Measurements from ENCODE around the gene IDS.

Gene IDS

GRCh38 chrX:149499766-149500165, 5.3 kb downstream of the IDS start:
- Histone ChIP-seq H3K4me1 (ENCODE audit: low read depth, poor library complexity, severe bottlenecking) (peaks cover 28% of the 10 kb centered on the region), H3K9ac (no peak overlapping the region), H3K79me2 (ENCODE audit: insufficient read depth, low read depth) (no peaks in the 10 kb centered on the region), H2AFZ (ENCODE audit: low read depth) (no peak overlapping the region), H3K36me3 (ENCODE audit: insufficient read depth) (no peaks in the 10 kb centered on the region), H3K27me3 (ENCODE audit: insufficient read depth, low read depth) (no peaks in the 10 kb centered on the region), H3K4me3 (IDR thresholded peaks at IDR 0.05; ENCODE audit: insufficient read depth, low read depth, low read length) (no peak overlapping the region), H4K20me1 (ENCODE audit: insufficient read depth) (no peaks in the 10 kb centered on the region), H3K4me2 (no peak overlapping the region), H3K27ac (no peak overlapping the region)
- TF ChIP-seq CTCF (conservative IDR thresholded peaks at IDR 0.05; ENCODE audit: low read depth, low read length) = no peak

- Histone ChIP-seq H2AFZ (ENCODE audit: low read depth) (no peak overlapping the region), H3K4me3 (IDR thresholded peaks at IDR 0.05; ENCODE audit: insufficient read depth, low read depth, low read length) (no peak overlapping the region), H3K36me3 (ENCODE audit: insufficient read depth) (no peaks in the 10 kb centered on the region), H4K20me1 (ENCODE audit: insufficient read depth) (no peaks in the 10 kb centered on the region), H3K4me1 (ENCODE audit: low read depth, poor library complexity, severe bottlenecking) (peaks cover 28% of the 10 kb centered on the region), H3K9ac (no peak overlapping the region), H3K4me2 (no peak overlapping the region), H3K79me2 (ENCODE audit: insufficient read depth, low read depth) (no peaks in the 10 kb centered on the region), H3K27me3 (ENCODE audit: insufficient read depth, low read depth) (no peaks in the 10 kb centered on the region), H3K27ac (no peak overlapping the region)
- no peak for TF ChIP-seq CTCF (conservative IDR thresholded peaks at IDR 0.05; ENCODE audit: low read depth, low read length)
Observed at GRCh38 chrX:149498767-149499166, 6.3 kb downstream of the IDS start.

- Histone ChIP-seq H4K20me1 (ENCODE audit: insufficient read depth) (no peaks in the 10 kb centered on the region), H3K4me1 (ENCODE audit: low read depth, poor library complexity, severe bottlenecking) (peaks cover 23% of the 10 kb centered on the region), H3K79me2 (ENCODE audit: insufficient read depth, low read depth) (no peaks in the 10 kb centered on the region), H3K9ac (no peak overlapping the region), H2AFZ (ENCODE audit: low read depth) (no peak overlapping the region), H3K27me3 (ENCODE audit: insufficient read depth, low read depth) (no peaks in the 10 kb centered on the region), H3K4me3 (IDR thresholded peaks at IDR 0.05; ENCODE audit: insufficient read depth, low read depth, low read length) (no peak overlapping the region), H3K27ac (no peak overlapping the region), H3K36me3 (ENCODE audit: insufficient read depth) (no peaks in the 10 kb centered on the region), H3K4me2 (no peak overlapping the region)
- TF ChIP-seq CTCF (conservative IDR thresholded peaks at IDR 0.05; ENCODE audit: low read depth, low read length) = no peak
Observed at GRCh38 chrX:149497626-149498025, 7.5 kb downstream of the IDS start.

- TF ChIP-seq CTCF (conservative IDR thresholded peaks at IDR 0.05; ENCODE audit: low read depth, low read length) = no peak
- H3K27ac ChIP-seq = no peak overlapping the region
- H3K36me3 ChIP-seq (ENCODE audit: insufficient read depth) = no peaks in the 10 kb centered on the region
- H4K20me1 ChIP-seq (ENCODE audit: insufficient read depth) = no peaks in the 10 kb centered on the region
- H3K27me3 ChIP-seq (ENCODE audit: insufficient read depth, low read depth) = no peaks in the 10 kb centered on the region
- H3K4me3 ChIP-seq (IDR thresholded peaks at IDR 0.05; ENCODE audit: insufficient read depth, low read depth, low read length) = no peak overlapping the region
- no peak overlapping the region for H3K4me2 ChIP-seq
- H3K9ac ChIP-seq = no peak overlapping the region
- no peak overlapping the region for H2AFZ ChIP-seq (ENCODE audit: low read depth)
- H3K4me1 ChIP-seq (ENCODE audit: low read depth, poor library complexity, severe bottlenecking) = peaks cover 17% of the 10 kb centered on the region
- H3K79me2 ChIP-seq (ENCODE audit: insufficient read depth, low read depth) = no peaks in the 10 kb centered on the region
Observed at GRCh38 chrX:149497054-149497453, 8.1 kb downstream of the IDS start.
